Gastrocnemius medialis (tissue), 4 donors: ENCODE measurements around the gene GPS2.

Source experiments
- POLR2A ChIP-seq, 2 donors: fragments of 450-650 bp; IDR thresholded peaks; one replicate each; pipeline ENCODE4 v1.6.1; 2017; ENCODE audit warnings: antibody characterized with exemption in 2 of 2, mild to moderate bottlenecking in 2 of 2, moderate library complexity in 2 of 2
- TF ChIP-seq, protein P1 (sequence below), 5 experiments: fragments of 450-650 bp in 3 of 5; fragments of 200-600 bp in 2 of 5; sonication (generic) in 2 of 5; IDR thresholded peaks in 4 of 5; conservative IDR thresholded peaks in 1 of 5; 1 replicate in 4 of 5; 2 replicates in 1 of 5; pipeline ENCODE4 v1.5.1; 2016 to 2019; ENCODE audit warnings: antibody characterized with exemption in 5 of 5, mild to moderate bottlenecking in 3 of 5, moderate library complexity in 3 of 5

DNA sequence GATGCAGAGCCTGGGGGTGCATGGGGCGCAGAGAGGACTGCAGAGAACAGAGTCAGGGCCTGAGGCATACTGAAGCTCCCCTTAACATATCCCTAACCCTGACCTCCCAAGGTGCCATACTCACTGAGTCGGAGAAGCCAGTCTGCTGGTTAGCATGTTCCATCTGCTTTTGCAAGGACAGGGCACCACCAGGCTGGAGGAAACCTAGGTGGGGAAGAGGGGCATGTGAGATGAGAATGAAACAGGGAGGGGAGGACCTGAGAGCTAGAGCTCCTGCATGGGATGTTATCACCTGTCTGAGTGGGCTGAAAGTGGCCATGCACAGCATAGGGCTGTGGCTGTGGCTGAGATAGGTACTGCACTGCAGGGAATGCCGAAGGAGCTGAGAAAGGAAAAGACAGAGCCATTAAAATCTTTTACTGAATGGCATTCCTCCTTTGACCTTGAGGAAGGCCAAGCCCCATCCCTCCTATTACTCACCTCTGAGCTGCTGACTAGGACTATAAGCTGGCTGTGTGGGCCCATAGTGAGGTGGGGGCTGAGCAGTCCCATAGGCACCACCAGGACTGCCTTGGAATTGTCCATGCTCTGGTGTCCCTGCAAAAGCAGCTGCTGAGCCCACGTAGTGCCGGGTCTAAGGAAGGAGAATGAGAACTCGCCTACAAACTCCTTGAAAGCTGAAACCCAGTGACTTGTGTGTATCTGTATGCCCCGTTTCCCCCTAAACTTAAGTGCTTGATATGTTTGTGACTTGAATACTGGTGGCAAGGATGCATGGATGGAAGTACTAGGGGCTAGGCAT, 1.9 kb downstream of the GPS2 start:
- TF ChIP-seq, protein P1, sequence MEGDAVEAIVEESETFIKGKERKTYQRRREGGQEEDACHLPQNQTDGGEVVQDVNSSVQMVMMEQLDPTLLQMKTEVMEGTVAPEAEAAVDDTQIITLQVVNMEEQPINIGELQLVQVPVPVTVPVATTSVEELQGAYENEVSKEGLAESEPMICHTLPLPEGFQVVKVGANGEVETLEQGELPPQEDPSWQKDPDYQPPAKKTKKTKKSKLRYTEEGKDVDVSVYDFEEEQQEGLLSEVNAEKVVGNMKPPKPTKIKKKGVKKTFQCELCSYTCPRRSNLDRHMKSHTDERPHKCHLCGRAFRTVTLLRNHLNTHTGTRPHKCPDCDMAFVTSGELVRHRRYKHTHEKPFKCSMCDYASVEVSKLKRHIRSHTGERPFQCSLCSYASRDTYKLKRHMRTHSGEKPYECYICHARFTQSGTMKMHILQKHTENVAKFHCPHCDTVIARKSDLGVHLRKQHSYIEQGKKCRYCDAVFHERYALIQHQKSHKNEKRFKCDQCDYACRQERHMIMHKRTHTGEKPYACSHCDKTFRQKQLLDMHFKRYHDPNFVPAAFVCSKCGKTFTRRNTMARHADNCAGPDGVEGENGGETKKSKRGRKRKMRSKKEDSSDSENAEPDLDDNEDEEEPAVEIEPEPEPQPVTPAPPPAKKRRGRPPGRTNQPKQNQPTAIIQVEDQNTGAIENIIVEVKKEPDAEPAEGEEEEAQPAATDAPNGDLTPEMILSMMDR (IDR thresholded peaks at IDR 0.05 in 4 of 5, conservative IDR thresholded peaks at IDR 0.05 in 1 of 5): no peak
- TF ChIP-seq POLR2A (IDR thresholded peaks at IDR 0.05): no peak
